ENCODE results near the gene STPG2.

DNA sequence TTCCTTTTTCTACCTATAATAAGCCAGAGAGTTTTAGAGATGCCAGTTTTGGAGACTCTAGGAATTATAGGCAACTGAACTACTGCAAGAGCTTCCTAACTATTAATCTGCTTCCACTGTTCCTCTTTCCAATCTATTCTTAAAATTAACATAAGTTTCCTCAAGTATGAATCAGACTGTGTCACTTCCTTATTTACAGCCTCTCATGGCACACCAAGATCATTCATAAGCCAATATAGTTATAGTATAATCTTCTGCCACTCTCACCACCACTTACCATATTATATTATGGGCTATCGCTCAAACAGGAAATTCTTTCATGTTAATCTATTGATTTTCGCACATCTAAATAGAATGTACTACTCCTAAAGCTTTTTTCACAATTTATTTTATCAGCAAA, 383.5 kb downstream of the STPG2 start:
- no peak for TF ChIP-seq RAD21 (IDR thresholded peaks at IDR 0.05)
- TF ChIP-seq, protein P1, sequence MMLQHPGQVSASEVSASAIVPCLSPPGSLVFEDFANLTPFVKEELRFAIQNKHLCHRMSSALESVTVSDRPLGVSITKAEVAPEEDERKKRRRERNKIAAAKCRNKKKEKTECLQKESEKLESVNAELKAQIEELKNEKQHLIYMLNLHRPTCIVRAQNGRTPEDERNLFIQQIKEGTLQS (IDR thresholded peaks at IDR 0.05) = no peak
- TF ChIP-seq, protein P2, sequence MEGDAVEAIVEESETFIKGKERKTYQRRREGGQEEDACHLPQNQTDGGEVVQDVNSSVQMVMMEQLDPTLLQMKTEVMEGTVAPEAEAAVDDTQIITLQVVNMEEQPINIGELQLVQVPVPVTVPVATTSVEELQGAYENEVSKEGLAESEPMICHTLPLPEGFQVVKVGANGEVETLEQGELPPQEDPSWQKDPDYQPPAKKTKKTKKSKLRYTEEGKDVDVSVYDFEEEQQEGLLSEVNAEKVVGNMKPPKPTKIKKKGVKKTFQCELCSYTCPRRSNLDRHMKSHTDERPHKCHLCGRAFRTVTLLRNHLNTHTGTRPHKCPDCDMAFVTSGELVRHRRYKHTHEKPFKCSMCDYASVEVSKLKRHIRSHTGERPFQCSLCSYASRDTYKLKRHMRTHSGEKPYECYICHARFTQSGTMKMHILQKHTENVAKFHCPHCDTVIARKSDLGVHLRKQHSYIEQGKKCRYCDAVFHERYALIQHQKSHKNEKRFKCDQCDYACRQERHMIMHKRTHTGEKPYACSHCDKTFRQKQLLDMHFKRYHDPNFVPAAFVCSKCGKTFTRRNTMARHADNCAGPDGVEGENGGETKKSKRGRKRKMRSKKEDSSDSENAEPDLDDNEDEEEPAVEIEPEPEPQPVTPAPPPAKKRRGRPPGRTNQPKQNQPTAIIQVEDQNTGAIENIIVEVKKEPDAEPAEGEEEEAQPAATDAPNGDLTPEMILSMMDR (IDR thresholded peaks at IDR 0.05; ENCODE audit: low read depth, low read length, missing input control) = no peak
- TF ChIP-seq EGR1 (IDR thresholded peaks at IDR 0.05; ENCODE audit: low read depth in 2 of 2) = no peak
- TF ChIP-seq TAF1 (conservative IDR thresholded peaks at IDR 0.05) = no peak
- TF ChIP-seq JUND (IDR thresholded peaks at IDR 0.05) = no peak
- TF ChIP-seq, protein P3, sequence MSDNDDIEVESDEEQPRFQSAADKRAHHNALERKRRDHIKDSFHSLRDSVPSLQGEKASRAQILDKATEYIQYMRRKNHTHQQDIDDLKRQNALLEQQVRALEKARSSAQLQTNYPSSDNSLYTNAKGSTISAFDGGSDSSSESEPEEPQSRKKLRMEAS (IDR thresholded peaks at IDR 0.05) = no peak
- TF ChIP-seq SP1 (IDR thresholded peaks at IDR 0.05) = no peak
- no peak for TF ChIP-seq GABPA (IDR thresholded peaks at IDR 0.05 in 1 of 2, conservative IDR thresholded peaks at IDR 0.05 in 1 of 2)
- TF ChIP-seq, protein P4, sequence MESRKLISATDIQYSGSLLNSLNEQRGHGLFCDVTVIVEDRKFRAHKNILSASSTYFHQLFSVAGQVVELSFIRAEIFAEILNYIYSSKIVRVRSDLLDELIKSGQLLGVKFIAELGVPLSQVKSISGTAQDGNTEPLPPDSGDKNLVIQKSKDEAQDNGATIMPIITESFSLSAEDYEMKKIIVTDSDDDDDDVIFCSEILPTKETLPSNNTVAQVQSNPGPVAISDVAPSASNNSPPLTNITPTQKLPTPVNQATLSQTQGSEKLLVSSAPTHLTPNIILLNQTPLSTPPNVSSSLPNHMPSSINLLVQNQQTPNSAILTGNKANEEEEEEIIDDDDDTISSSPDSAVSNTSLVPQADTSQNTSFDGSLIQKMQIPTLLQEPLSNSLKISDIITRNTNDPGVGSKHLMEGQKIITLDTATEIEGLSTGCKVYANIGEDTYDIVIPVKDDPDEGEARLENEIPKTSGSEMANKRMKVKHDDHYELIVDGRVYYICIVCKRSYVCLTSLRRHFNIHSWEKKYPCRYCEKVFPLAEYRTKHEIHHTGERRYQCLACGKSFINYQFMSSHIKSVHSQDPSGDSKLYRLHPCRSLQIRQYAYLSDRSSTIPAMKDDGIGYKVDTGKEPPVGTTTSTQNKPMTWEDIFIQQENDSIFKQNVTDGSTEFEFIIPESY (IDR thresholded peaks at IDR 0.05) = no peak
- TF ChIP-seq FOXA1 (IDR thresholded peaks at IDR 0.05) = no peak

Measured in liver (tissue), 3 donors.